K562 (cell line): ENCODE data around the gene PYGL. TPM values are rescaled to one million over a fixed set of nuclear protein-coding genes. Genes with fewer than 3 reads are reported as not detected.

Experiments
- ARID1B ChIP-seq: fragments of 450-650 bp; IDR thresholded peaks from 2 replicates; pipeline ENCODE4 v1.6.1; 2016; ENCODE audit warnings: antibody characterized with exemption, mild to moderate bottlenecking, inconsistent platforms
- FOXJ2 ChIP-seq: fragments of 200-800 bp; sonication (Bioruptor generic); IDR thresholded peaks from 2 replicates; pipeline ENCODE4 v1.6.1; 2016; ENCODE audit warnings: missing genetic modification characterization, missing compliant biosample characterization
- GTF2F1 ChIP-seq: IDR thresholded peaks from 2 replicates; pipeline ENCODE4 v1.6.1; 2011; ENCODE audit warnings: low read depth, low read length, improper control_type of control experiment
- HDAC1 ChIP-seq, 2 experiments: fragments of 450-650 bp; IDR thresholded peaks; 2 replicates each; pipeline ENCODE4 v1.6.1; 2016 to 2017; ENCODE audit warnings: inconsistent platforms in 1 of 2, mild to moderate bottlenecking in 1 of 2, moderate library complexity in 1 of 2
- NELFE ChIP-seq: IDR thresholded peaks from 2 replicates; pipeline ENCODE4 v1.6.1; 2011; ENCODE audit warnings: mild to moderate bottlenecking; ENCODE audit not compliant: insufficient read depth, insufficient read length
- POLR3A ChIP-seq: IDR thresholded peaks from 2 replicates; pipeline ENCODE4 v1.6.1; 2011; ENCODE audit warnings: borderline replicate concordance, mild to moderate bottlenecking, moderate library complexity; ENCODE audit not compliant: insufficient read length, insufficient read depth; ENCODE audit errors: extremely low read depth
- PTTG1 ChIP-seq: fragments of 450-650 bp; IDR thresholded peaks from 2 replicates; pipeline ENCODE4 v1.6.1; 2016; ENCODE audit warnings: low read depth, mild to moderate bottlenecking, missing genetic modification characterization, missing compliant biosample characterization
- RBM17 ChIP-seq: fragments of 200-400 bp; formaldehyde crosslinking; IDR thresholded peaks from 2 replicates; pipeline ENCODE4 v1.6.1; 2017; ENCODE audit warnings: low read depth, mild to moderate bottlenecking, low read length, borderline replicate concordance
- SPI1 ChIP-seq: IDR thresholded peaks from 2 replicates; pipeline ENCODE4 v1.6.1; 2011; ENCODE audit warnings: low read depth, low read length, control low read depth, borderline replicate concordance
- TCF7L2 ChIP-seq: fragments of 150-350 bp; IDR thresholded peaks from 2 replicates; pipeline ENCODE4 v1.6.1; 2016; ENCODE audit warnings: low read depth, mild to moderate bottlenecking, low read length, moderate library complexity
- TEAD2 ChIP-seq: fragments of 450-650 bp; IDR thresholded peaks from 2 replicates; pipeline ENCODE4 v1.6.1; 2016; ENCODE audit warnings: missing genetic modification characterization, control low read depth, missing compliant biosample characterization
- ZFX ChIP-seq: sonication (generic); formaldehyde crosslinking; IDR thresholded peaks from 2 replicates; pipeline ENCODE4 v1.8.0; 2022; ENCODE audit warnings: mild to moderate bottlenecking, missing genetic modification reagents, moderate library complexity
- ZKSCAN3 ChIP-seq: fragments of 250-450 bp; sonication (Bioruptor Pico); IDR thresholded peaks from 2 replicates; pipeline ENCODE4 v1.4.0; 2020
- ZKSCAN8 ChIP-seq: fragments of 200-800 bp; sonication (Bioruptor generic); IDR thresholded peaks from 2 replicates; pipeline ENCODE4 v1.6.1; 2016; ENCODE audit warnings: missing genetic modification characterization, missing compliant biosample characterization
- ZNF174 ChIP-seq: fragments of 250-450 bp; sonication (Bioruptor Pico); IDR thresholded peaks from 2 replicates; pipeline ENCODE4 v1.4.0; 2020; ENCODE audit warnings: mild to moderate bottlenecking
- polyA plus RNA-seq, 8 experiments: library from polyadenylated mRNA; depleted of rRNA in 4 of 8; stranded (reverse) in 5 of 8; unstranded in 3 of 8; fragments of >200 nt; fragmentation: Nextera tagmentation in 2 of 8; fragmentation: Illumina TruSeq in 1 of 8; extraction: Ambion mirVana in 2 of 8; extraction: Trizol in 1 of 8; gene quantifications; 2 replicates each; pipeline versions ENCODE4 v1.2.1 to v1.2.3, GENCODE V29; 2011 to 2014; ENCODE audit warnings: inconsistent platforms in 1 of 8, missing spikeins in 1 of 8
- total RNA-seq, 7 experiments: library from RNA; depleted of rRNA in 6 of 7; stranded (reverse); fragments of >200 nt in 6 of 7; fragmentation: Illumina TruSeq in 2 of 7; extraction: Trizol in 2 of 7; gene quantifications; 2 replicates each; pipeline versions ENCODE4 v1.2.1 to v1.2.3, GENCODE V29; 2011 to 2021; ENCODE audit warnings: low replicate concordance in 1 of 7
- TF ChIP-seq, protein P1 (sequence below): fragments of 200-800 bp; sonication (Bioruptor generic); IDR thresholded peaks from 2 replicates; pipeline ENCODE4 v1.6.1; 2017; ENCODE audit warnings: missing genetic modification characterization, missing compliant biosample characterization
- TF ChIP-seq, protein P2 (sequence below), 2 experiments: IDR thresholded peaks; 2 replicates each; pipeline ENCODE4 v1.6.1; 2012; ENCODE audit warnings: improper control_type of control experiment in 2 of 2, low read depth in 2 of 2, low read length in 2 of 2, borderline replicate concordance in 1 of 2
- TF ChIP-seq, protein P3 (sequence below): fragments of 250-450 bp; sonication (Bioruptor Pico); IDR thresholded peaks from 2 replicates; pipeline ENCODE4 v1.8.0; 2021; ENCODE audit warnings: moderate library complexity, mild to moderate bottlenecking, inconsistent platforms
- TF ChIP-seq, protein P4 (sequence below): fragments of 250-450 bp; sonication (Bioruptor Pico); IDR thresholded peaks from 2 replicates; pipeline ENCODE4 v1.5.1; 2021; ENCODE audit warnings: mild to moderate bottlenecking

The PYGL gene
- total and polyA plus RNA-seq, 9 of the 15 experiments (the other 6 are each of a cell fraction or from before 2014, with no cell fraction given): 3.5 to 17.9 (median 13.1) TPM

DNA sequence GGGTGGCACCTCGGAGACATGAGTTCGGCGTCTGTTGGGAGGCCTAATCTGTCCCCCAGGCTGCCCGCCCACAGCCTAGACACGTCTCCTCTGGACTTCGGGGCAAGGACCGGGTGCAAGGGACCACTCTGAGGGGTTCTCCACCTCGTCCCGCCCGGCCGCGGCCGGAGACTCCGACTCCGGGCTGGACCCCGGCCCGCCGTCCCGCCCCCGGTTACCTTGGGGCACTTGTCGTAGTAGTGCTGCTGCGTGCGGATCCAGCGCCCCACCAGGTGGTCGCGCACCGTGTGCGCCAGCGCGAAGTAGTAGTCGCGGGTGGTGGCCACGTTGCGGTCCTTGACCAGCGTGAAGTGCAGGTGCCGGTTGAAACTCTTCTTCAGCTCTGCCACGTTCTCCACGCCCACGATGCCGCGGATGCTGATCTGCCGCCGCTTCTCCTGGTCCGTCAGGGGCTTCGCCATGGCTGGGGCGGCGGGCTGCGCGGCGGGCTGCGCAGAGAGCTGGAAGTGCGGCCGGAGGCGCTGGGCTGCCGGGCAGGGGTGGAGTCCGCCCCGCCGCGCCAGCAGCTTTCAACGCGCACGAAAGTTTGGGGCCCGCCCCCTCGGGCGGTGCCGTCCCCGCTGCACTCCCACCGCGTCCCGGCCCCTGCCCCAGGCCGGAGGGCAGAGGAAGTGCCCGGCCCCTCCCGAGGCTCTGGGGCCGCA lies at the start of gene PYGL (continued):
- TF ChIP-seq, protein P1, sequence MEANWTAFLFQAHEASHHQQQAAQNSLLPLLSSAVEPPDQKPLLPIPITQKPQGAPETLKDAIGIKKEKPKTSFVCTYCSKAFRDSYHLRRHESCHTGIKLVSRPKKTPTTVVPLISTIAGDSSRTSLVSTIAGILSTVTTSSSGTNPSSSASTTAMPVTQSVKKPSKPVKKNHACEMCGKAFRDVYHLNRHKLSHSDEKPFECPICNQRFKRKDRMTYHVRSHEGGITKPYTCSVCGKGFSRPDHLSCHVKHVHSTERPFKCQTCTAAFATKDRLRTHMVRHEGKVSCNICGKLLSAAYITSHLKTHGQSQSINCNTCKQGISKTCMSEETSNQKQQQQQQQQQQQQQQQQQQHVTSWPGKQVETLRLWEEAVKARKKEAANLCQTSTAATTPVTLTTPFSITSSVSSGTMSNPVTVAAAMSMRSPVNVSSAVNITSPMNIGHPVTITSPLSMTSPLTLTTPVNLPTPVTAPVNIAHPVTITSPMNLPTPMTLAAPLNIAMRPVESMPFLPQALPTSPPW (CRISPR knock-in tag): peak; percentile 33; the same call in 1 of the 2 replicates
- peak; percentile 83 for TF ChIP-seq ZFX (CRISPR knock-in tag)
- no peak for TF ChIP-seq ZKSCAN3
- no peak for TF ChIP-seq ZNF174
- TF ChIP-seq ARID1B: no peak
- no peak for TF ChIP-seq TEAD2
- TF ChIP-seq NELFE: no peak
- TF ChIP-seq GTF2F1: no peak
- TF ChIP-seq, protein P2, sequence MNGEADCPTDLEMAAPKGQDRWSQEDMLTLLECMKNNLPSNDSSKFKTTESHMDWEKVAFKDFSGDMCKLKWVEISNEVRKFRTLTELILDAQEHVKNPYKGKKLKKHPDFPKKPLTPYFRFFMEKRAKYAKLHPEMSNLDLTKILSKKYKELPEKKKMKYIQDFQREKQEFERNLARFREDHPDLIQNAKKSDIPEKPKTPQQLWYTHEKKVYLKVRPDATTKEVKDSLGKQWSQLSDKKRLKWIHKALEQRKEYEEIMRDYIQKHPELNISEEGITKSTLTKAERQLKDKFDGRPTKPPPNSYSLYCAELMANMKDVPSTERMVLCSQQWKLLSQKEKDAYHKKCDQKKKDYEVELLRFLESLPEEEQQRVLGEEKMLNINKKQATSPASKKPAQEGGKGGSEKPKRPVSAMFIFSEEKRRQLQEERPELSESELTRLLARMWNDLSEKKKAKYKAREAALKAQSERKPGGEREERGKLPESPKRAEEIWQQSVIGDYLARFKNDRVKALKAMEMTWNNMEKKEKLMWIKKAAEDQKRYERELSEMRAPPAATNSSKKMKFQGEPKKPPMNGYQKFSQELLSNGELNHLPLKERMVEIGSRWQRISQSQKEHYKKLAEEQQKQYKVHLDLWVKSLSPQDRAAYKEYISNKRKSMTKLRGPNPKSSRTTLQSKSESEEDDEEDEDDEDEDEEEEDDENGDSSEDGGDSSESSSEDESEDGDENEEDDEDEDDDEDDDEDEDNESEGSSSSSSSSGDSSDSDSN (IDR thresholded peaks at IDR 0.05; ENCODE audit: borderline replicate concordance in 1 of 2, low read depth in 2 of 2, low read length in 2 of 2): 0 out of 4 replicates have a peak, but pooled peaks of 1 of the 2 experiments have one; percentile 23
- no peak for TF ChIP-seq TCF7L2
- TF ChIP-seq ZKSCAN8: no peak
- TF ChIP-seq POLR3A: no peak
- TF ChIP-seq SPI1: 0 out of 2 replicates have a peak, but pooled peaks have one; percentile 5
- TF ChIP-seq, protein P3, sequence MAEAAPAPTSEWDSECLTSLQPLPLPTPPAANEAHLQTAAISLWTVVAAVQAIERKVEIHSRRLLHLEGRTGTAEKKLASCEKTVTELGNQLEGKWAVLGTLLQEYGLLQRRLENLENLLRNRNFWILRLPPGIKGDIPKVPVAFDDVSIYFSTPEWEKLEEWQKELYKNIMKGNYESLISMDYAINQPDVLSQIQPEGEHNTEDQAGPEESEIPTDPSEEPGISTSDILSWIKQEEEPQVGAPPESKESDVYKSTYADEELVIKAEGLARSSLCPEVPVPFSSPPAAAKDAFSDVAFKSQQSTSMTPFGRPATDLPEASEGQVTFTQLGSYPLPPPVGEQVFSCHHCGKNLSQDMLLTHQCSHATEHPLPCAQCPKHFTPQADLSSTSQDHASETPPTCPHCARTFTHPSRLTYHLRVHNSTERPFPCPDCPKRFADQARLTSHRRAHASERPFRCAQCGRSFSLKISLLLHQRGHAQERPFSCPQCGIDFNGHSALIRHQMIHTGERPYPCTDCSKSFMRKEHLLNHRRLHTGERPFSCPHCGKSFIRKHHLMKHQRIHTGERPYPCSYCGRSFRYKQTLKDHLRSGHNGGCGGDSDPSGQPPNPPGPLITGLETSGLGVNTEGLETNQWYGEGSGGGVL (CRISPR knock-in tag): no peak
- TF ChIP-seq FOXJ2 (tag): no peak
- no peak for TF ChIP-seq PTTG1
- no peak for TF ChIP-seq RBM17
- no peak for TF ChIP-seq HDAC1 (IDR thresholded peaks at IDR 0.05)
- TF ChIP-seq, protein P4, sequence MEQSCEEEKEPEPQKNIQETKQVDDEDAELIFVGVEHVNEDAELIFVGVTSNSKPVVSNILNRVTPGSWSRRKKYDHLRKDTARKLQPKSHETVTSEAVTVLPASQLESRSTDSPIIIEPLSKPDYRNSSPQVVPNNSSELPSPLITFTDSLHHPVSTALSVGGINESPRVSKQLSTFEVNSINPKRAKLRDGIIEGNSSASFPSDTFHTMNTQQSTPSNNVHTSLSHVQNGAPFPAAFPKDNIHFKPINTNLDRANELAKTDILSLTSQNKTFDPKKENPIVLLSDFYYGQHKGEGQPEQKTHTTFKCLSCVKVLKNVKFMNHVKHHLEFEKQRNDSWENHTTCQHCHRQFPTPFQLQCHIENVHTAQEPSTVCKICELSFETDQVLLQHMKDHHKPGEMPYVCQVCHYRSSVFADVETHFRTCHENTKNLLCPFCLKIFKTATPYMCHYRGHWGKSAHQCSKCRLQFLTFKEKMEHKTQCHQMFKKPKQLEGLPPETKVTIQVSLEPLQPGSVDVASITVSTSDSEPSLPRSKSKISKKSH (CRISPR knock-in tag): no peak
